HCT116 (cell line): Measurements from ENCODE around the gene RBM12.

Experiments
- EZH2 ChIP-seq: fragments of 200-600 bp; sonication (generic); IDR thresholded peaks from 2 replicates; pipeline ENCODE4 v1.6.1; 2017; ENCODE audit warnings: antibody characterized with exemption, mixed run types
- EZH2phosphoT487 ChIP-seq: fragments of 200-600 bp; IDR thresholded peaks from 2 replicates; pipeline ENCODE4 v1.6.1; 2018; ENCODE audit warnings: antibody characterized with exemption, borderline replicate concordance
- POLR2A ChIP-seq: IDR thresholded peaks from 2 replicates; pipeline ENCODE4 v1.7.0; 2011; ENCODE audit warnings: borderline replicate concordance; ENCODE audit not compliant: insufficient read depth, insufficient read length; ENCODE audit errors: extremely low read depth
- TF ChIP-seq, protein P1 (sequence below), 3 experiments: fragments of 200-600 bp in 1 of 3; sonication (generic) in 1 of 3; IDR thresholded peaks in 2 of 3; conservative IDR thresholded peaks in 1 of 3; 2 replicates each; pipeline ENCODE4 v1.5.1; 2012 to 2017; ENCODE audit warnings: low read depth in 2 of 3, low read length in 2 of 3, antibody characterized with exemption in 1 of 3, borderline replicate concordance in 1 of 3, control low read depth in 1 of 3, mild to moderate bottlenecking in 1 of 3, mixed read lengths in 1 of 3, mixed run types in 1 of 3, moderate library complexity in 1 of 3; ENCODE audit not compliant: insufficient read depth in 1 of 3

DNA sequence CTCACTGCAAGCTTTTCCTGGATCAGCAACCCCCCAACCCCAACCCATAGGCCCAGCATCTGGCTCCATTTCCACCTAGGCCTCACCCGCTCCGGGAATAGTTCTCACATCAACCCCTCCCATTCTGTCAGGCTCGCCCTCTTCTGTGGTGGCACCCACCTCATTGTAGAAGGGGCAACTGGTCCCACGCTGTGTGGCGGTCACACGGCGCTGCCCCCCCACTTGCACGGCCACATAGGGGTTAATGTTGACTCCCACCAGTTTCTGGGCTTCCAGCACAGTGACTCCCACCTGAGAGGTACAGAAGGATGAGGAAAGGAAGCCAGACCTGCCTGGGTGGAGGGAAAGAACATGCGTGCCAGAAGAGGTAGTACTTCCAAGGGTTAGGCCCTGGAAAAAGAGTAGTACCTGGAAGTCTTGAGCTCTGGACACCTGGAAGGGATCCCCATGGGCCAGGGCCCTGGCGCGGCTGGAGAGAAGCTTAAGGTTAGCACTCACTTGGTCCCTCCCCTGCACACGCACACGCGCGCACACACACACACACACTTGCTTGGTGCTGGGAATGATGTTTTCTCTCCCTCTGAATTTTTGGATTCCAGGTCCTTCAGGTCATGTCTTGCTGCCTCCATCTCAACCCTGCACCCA is 61.7 kb downstream of the RBM12 start:
- TF ChIP-seq, protein P1, sequence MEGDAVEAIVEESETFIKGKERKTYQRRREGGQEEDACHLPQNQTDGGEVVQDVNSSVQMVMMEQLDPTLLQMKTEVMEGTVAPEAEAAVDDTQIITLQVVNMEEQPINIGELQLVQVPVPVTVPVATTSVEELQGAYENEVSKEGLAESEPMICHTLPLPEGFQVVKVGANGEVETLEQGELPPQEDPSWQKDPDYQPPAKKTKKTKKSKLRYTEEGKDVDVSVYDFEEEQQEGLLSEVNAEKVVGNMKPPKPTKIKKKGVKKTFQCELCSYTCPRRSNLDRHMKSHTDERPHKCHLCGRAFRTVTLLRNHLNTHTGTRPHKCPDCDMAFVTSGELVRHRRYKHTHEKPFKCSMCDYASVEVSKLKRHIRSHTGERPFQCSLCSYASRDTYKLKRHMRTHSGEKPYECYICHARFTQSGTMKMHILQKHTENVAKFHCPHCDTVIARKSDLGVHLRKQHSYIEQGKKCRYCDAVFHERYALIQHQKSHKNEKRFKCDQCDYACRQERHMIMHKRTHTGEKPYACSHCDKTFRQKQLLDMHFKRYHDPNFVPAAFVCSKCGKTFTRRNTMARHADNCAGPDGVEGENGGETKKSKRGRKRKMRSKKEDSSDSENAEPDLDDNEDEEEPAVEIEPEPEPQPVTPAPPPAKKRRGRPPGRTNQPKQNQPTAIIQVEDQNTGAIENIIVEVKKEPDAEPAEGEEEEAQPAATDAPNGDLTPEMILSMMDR (IDR thresholded peaks at IDR 0.05 in 2 of 3, conservative IDR thresholded peaks at IDR 0.05 in 1 of 3; ENCODE audit: borderline replicate concordance in 1 of 3, insufficient read depth in 1 of 3, low read depth in 2 of 3, low read length in 2 of 3): no peak
- TF ChIP-seq EZH2: no peak
- TF ChIP-seq EZH2phosphoT487: no peak
- no peak for TF ChIP-seq POLR2A
